K562 (cell line): Measurements from ENCODE around the gene SPATA45. TPM values are rescaled to one million over a fixed set of nuclear protein-coding genes. Genes with fewer than 3 reads are reported as not detected.

Source experiments
- ADNP ChIP-seq: fragments of 200-800 bp; sonication (Bioruptor generic); IDR thresholded peaks from 2 replicates; pipeline ENCODE4 v1.6.1; 2016; ENCODE audit warnings: missing genetic modification characterization, missing compliant biosample characterization
- KDM2B ChIP-seq: fragments of 250-450 bp; sonication (Bioruptor Pico); IDR thresholded peaks from 2 replicates; pipeline ENCODE4 v1.8.0; 2021; ENCODE audit warnings: mild to moderate bottlenecking, moderate library complexity
- MEF2A ChIP-seq: IDR thresholded peaks from 2 replicates; pipeline ENCODE4 v1.6.1; 2011; ENCODE audit warnings: low read depth, mild to moderate bottlenecking, low read length, moderate library complexity; ENCODE audit not compliant: control insufficient read depth
- NR4A1 ChIP-seq, 2 experiments: fragments of 250-450 bp in 1 of 2; fragments of 450-650 bp in 1 of 2; sonication (Bioruptor Pico) in 1 of 2; IDR thresholded peaks; 2 replicates each; pipeline versions ENCODE4 v1.4.0 to v1.6.1; 2016 to 2020; ENCODE audit warnings: mild to moderate bottlenecking in 2 of 2, missing compliant biosample characterization in 1 of 2, missing genetic modification characterization in 1 of 2, moderate library complexity in 1 of 2
- PHF21A ChIP-seq: fragments of 450-650 bp; IDR thresholded peaks from 2 replicates; pipeline ENCODE4 v1.6.1; 2017; ENCODE audit warnings: low read depth, borderline replicate concordance
- SOX6 ChIP-seq: fragments of 450-650 bp; IDR thresholded peaks from 2 replicates; pipeline ENCODE4 v1.6.1; 2014; ENCODE audit warnings: mild to moderate bottlenecking
- TAF15 ChIP-seq: fragments of 200-400 bp; formaldehyde crosslinking; IDR thresholded peaks from 2 replicates; pipeline ENCODE4 v1.6.1; 2017; ENCODE audit warnings: mild to moderate bottlenecking, low read depth, low read length, moderate library complexity
- ZEB2 ChIP-seq: fragments of 450-650 bp; IDR thresholded peaks from 2 replicates; pipeline ENCODE4 v1.6.1; 2016
- ZKSCAN8 ChIP-seq: fragments of 200-800 bp; sonication (Bioruptor generic); IDR thresholded peaks from 2 replicates; pipeline ENCODE4 v1.6.1; 2016; ENCODE audit warnings: missing genetic modification characterization, missing compliant biosample characterization
- ZNF445 ChIP-seq: fragments of 250-450 bp; sonication (Bioruptor Pico); IDR thresholded peaks from 2 replicates; pipeline ENCODE4 v1.4.0; 2020; ENCODE audit warnings: low read depth, mild to moderate bottlenecking, moderate library complexity
- ZNF785 ChIP-seq: fragments of 250-450 bp; sonication (Bioruptor Pico); IDR thresholded peaks from 2 replicates; pipeline ENCODE4 v1.4.0; 2020; ENCODE audit warnings: mild to moderate bottlenecking
- polyA plus RNA-seq, 8 experiments: library from polyadenylated mRNA; depleted of rRNA in 4 of 8; stranded (reverse) in 5 of 8; unstranded in 3 of 8; fragments of >200 nt; fragmentation: Nextera tagmentation in 2 of 8; fragmentation: Illumina TruSeq in 1 of 8; extraction: Ambion mirVana in 2 of 8; extraction: Trizol in 1 of 8; gene quantifications; 2 replicates each; pipeline versions ENCODE4 v1.2.1 to v1.2.3, GENCODE V29; 2011 to 2014; ENCODE audit warnings: inconsistent platforms in 1 of 8, missing spikeins in 1 of 8
- total RNA-seq, 7 experiments: library from RNA; depleted of rRNA in 6 of 7; stranded (reverse); fragments of >200 nt in 6 of 7; fragmentation: Illumina TruSeq in 2 of 7; extraction: Trizol in 2 of 7; gene quantifications; 2 replicates each; pipeline versions ENCODE4 v1.2.1 to v1.2.3, GENCODE V29; 2011 to 2021; ENCODE audit warnings: low replicate concordance in 1 of 7
- TF ChIP-seq, protein P1 (sequence below): IDR thresholded peaks from 2 replicates; pipeline ENCODE4 v1.6.1; 2014; ENCODE audit warnings: antibody characterized with exemption
- TF ChIP-seq, protein P2 (sequence below), 2 experiments: fragments of 450-650 bp; IDR thresholded peaks; 2 replicates each; pipeline ENCODE4 v1.6.1; 2016
- TF ChIP-seq, protein P3 (sequence below): fragments of 250-450 bp; sonication (Bioruptor Pico); IDR thresholded peaks from 2 replicates; pipeline ENCODE4 v1.4.0; 2020
- TF ChIP-seq, protein P4 (sequence below), 2 experiments: IDR thresholded peaks in 1 of 2; conservative IDR thresholded peaks in 1 of 2; 2 replicates each; pipeline ENCODE4 v1.6.1; 2016; ENCODE audit warnings: low read depth in 2 of 2, mild to moderate bottlenecking in 1 of 2, missing compliant biosample characterization in 1 of 2, missing genetic modification characterization in 1 of 2, moderate library complexity in 1 of 2

The SPATA45 gene
- total and polyA plus RNA-seq, 9 of the 15 experiments (the other 6 are each of a cell fraction or from before 2014, with no cell fraction given), result 0.18 TPM; not detected in 8

- TF ChIP-seq, protein P1, sequence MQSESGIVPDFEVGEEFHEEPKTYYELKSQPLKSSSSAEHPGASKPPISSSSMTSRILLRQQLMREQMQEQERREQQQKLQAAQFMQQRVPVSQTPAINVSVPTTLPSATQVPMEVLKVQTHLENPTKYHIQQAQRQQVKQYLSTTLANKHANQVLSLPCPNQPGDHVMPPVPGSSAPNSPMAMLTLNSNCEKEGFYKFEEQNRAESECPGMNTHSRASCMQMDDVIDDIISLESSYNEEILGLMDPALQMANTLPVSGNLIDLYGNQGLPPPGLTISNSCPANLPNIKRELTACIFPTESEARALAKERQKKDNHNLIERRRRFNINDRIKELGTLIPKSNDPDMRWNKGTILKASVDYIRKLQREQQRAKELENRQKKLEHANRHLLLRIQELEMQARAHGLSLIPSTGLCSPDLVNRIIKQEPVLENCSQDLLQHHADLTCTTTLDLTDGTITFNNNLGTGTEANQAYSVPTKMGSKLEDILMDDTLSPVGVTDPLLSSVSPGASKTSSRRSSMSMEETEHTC, result no peak
- TF ChIP-seq SOX6 (peak; percentile 74), KDM2B (peak; percentile 89; the same call in 1 of the 2 replicates), PHF21A (peak; percentile 76; the same call in 1 of the 2 replicates), NR4A1 (CRISPR knock-in tag; IDR thresholded peaks at IDR 0.05) (peak; percentile 68; the same call in 1 of the 2 replicates), NR4A1 (tag; IDR thresholded peaks at IDR 0.05) (no peak), ZKSCAN8 (CRISPR knock-in tag) (peak; percentile 59; the same call in 1 of the 2 replicates), ZEB2 (peak; percentile 99), MEF2A (0 out of 2 replicates have a peak, but pooled peaks have one; percentile 45), ZNF785 (CRISPR knock-in tag) (no peak), ADNP (tag) (no peak), ZNF445 (no peak), TAF15 (no peak)
- TF ChIP-seq, protein P2, sequence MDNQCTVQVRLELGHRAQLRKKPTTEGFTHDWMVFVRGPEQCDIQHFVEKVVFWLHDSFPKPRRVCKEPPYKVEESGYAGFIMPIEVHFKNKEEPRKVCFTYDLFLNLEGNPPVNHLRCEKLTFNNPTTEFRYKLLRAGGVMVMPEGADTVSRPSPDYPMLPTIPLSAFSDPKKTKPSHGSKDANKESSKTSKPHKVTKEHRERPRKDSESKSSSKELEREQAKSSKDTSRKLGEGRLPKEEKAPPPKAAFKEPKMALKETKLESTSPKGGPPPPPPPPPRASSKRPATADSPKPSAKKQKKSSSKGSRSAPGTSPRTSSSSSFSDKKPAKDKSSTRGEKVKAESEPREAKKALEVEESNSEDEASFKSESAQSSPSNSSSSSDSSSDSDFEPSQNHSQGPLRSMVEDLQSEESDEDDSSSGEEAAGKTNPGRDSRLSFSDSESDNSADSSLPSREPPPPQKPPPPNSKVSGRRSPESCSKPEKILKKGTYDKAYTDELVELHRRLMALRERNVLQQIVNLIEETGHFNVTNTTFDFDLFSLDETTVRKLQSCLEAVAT (IDR thresholded peaks at IDR 0.05), result peak; percentile 78 to 90
- TF ChIP-seq, protein P3, sequence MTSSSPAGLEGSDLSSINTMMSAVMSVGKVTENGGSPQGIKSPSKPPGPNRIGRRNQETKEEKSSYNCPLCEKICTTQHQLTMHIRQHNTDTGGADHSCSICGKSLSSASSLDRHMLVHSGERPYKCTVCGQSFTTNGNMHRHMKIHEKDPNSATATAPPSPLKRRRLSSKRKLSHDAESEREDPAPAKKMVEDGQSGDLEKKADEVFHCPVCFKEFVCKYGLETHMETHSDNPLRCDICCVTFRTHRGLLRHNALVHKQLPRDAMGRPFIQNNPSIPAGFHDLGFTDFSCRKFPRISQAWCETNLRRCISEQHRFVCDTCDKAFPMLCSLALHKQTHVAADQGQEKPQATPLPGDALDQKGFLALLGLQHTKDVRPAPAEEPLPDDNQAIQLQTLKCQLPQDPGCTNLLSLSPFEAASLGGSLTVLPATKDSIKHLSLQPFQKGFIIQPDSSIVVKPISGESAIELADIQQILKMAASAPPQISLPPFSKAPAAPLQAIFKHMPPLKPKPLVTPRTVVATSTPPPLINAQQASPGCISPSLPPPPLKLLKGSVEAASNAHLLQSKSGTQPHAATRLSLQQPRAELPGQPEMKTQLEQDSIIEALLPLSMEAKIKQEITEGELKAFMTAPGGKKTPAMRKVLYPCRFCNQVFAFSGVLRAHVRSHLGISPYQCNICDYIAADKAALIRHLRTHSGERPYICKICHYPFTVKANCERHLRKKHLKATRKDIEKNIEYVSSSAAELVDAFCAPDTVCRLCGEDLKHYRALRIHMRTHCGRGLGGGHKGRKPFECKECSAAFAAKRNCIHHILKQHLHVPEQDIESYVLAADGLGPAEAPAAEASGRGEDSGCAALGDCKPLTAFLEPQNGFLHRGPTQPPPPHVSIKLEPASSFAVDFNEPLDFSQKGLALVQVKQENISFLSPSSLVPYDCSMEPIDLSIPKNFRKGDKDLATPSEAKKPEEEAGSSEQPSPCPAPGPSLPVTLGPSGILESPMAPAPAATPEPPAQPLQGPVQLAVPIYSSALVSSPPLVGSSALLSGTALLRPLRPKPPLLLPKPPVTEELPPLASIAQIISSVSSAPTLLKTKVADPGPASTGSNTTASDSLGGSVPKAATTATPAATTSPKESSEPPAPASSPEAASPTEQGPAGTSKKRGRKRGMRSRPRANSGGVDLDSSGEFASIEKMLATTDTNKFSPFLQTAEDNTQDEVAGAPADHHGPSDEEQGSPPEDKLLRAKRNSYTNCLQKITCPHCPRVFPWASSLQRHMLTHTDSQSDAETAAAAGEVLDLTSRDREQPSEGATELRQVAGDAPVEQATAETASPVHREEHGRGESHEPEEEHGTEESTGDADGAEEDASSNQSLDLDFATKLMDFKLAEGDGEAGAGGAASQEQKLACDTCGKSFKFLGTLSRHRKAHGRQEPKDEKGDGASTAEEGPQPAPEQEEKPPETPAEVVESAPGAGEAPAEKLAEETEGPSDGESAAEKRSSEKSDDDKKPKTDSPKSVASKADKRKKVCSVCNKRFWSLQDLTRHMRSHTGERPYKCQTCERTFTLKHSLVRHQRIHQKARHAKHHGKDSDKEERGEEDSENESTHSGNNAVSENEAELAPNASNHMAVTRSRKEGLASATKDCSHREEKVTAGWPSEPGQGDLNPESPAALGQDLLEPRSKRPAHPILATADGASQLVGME (CRISPR knock-in tag), result 0 out of 2 replicates have a peak, but pooled peaks have one; percentile 95
- TF ChIP-seq, protein P4, sequence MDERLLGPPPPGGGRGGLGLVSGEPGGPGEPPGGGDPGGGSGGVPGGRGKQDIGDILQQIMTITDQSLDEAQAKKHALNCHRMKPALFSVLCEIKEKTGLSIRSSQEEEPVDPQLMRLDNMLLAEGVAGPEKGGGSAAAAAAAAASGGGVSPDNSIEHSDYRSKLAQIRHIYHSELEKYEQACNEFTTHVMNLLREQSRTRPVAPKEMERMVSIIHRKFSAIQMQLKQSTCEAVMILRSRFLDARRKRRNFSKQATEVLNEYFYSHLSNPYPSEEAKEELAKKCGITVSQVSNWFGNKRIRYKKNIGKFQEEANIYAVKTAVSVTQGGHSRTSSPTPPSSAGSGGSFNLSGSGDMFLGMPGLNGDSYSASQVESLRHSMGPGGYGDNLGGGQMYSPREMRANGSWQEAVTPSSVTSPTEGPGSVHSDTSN (CRISPR knock-in tag; IDR thresholded peaks at IDR 0.05; ENCODE audit: low read depth), result no peak
- TF ChIP-seq, protein P4 (tag; conservative IDR thresholded peaks at IDR 0.05; ENCODE audit: low read depth), result no peak
These were observed 55.6 kb downstream of the SPATA45 start, which contains the start of the genes NSL1 and TATDN3 (continued) for GRCh38 chr1:212791676-212792395.
